Measurements from ENCODE around the gene MRPL11.

DNA sequence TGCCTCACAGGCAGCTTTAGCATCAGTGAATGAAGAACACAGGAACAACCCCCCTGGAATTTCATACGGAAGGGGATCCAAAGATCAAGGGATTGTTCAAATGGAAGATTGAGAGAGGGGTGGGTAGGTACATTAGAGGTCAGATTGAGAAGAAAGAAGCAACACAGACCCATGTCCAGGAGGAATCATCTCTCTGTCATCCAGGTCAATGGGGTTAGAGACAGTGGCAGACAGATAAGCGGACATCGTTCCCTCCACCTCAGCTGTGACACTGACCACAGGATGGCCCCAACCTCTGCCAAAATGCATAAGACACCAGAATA, 19.7 kb downstream of the MRPL11 start:
- TF ChIP-seq, protein P1, sequence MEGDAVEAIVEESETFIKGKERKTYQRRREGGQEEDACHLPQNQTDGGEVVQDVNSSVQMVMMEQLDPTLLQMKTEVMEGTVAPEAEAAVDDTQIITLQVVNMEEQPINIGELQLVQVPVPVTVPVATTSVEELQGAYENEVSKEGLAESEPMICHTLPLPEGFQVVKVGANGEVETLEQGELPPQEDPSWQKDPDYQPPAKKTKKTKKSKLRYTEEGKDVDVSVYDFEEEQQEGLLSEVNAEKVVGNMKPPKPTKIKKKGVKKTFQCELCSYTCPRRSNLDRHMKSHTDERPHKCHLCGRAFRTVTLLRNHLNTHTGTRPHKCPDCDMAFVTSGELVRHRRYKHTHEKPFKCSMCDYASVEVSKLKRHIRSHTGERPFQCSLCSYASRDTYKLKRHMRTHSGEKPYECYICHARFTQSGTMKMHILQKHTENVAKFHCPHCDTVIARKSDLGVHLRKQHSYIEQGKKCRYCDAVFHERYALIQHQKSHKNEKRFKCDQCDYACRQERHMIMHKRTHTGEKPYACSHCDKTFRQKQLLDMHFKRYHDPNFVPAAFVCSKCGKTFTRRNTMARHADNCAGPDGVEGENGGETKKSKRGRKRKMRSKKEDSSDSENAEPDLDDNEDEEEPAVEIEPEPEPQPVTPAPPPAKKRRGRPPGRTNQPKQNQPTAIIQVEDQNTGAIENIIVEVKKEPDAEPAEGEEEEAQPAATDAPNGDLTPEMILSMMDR (conservative IDR thresholded peaks at IDR 0.05; ENCODE audit: low read depth in 2 of 2), result no peak
- TF ChIP-seq POLR2AphosphoS5 (IDR thresholded peaks at IDR 0.05; ENCODE audit: low read depth) (no peak), EZH2 (IDR thresholded peaks at IDR 0.05; ENCODE audit: low read depth, unreplicated experiment) (no peak), CREB1 (CRISPR knock-in tag; IDR thresholded peaks at IDR 0.05; ENCODE audit: low read depth) (no peak), EZH2phosphoT487 (IDR thresholded peaks at IDR 0.05; ENCODE audit: unreplicated experiment) (no peak), NANOG (IDR thresholded peaks at IDR 0.05; ENCODE audit: borderline replicate concordance) (no peak), JUNB (IDR thresholded peaks at IDR 0.05; ENCODE audit: unreplicated experiment) (no peak), ETS1 (IDR thresholded peaks at IDR 0.05) (no peak), STAT1 (IDR thresholded peaks at IDR 0.05; ENCODE audit: unreplicated experiment) (no peak), ZNF331 (CRISPR knock-in tag; IDR thresholded peaks at IDR 0.05; ENCODE audit: low read depth) (no peak), ZNF114 (CRISPR knock-in tag; IDR thresholded peaks at IDR 0.05) (no peak)
- TF ChIP-seq, protein P2, sequence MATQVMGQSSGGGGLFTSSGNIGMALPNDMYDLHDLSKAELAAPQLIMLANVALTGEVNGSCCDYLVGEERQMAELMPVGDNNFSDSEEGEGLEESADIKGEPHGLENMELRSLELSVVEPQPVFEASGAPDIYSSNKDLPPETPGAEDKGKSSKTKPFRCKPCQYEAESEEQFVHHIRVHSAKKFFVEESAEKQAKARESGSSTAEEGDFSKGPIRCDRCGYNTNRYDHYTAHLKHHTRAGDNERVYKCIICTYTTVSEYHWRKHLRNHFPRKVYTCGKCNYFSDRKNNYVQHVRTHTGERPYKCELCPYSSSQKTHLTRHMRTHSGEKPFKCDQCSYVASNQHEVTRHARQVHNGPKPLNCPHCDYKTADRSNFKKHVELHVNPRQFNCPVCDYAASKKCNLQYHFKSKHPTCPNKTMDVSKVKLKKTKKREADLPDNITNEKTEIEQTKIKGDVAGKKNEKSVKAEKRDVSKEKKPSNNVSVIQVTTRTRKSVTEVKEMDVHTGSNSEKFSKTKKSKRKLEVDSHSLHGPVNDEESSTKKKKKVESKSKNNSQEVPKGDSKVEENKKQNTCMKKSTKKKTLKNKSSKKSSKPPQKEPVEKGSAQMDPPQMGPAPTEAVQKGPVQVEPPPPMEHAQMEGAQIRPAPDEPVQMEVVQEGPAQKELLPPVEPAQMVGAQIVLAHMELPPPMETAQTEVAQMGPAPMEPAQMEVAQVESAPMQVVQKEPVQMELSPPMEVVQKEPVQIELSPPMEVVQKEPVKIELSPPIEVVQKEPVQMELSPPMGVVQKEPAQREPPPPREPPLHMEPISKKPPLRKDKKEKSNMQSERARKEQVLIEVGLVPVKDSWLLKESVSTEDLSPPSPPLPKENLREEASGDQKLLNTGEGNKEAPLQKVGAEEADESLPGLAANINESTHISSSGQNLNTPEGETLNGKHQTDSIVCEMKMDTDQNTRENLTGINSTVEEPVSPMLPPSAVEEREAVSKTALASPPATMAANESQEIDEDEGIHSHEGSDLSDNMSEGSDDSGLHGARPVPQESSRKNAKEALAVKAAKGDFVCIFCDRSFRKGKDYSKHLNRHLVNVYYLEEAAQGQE (IDR thresholded peaks at IDR 0.05; ENCODE audit: unreplicated experiment), result no peak

Data from GM23338 (cell line).